HG02970 (cell line): ENCODE data around the gene SLC2A4RG.

Experiments used
- ATAC-seq: cut with Tn5 transposase; IDR thresholded peaks from one replicate; pipeline ENCODE4 v1.9.1; 2021; ENCODE audit warnings: mild to moderate bottlenecking, moderate library complexity, moderate number of reproducible peaks; ENCODE audit not compliant: unreplicated experiment, low FRiP score

SLC2A4RG gene

DNA sequence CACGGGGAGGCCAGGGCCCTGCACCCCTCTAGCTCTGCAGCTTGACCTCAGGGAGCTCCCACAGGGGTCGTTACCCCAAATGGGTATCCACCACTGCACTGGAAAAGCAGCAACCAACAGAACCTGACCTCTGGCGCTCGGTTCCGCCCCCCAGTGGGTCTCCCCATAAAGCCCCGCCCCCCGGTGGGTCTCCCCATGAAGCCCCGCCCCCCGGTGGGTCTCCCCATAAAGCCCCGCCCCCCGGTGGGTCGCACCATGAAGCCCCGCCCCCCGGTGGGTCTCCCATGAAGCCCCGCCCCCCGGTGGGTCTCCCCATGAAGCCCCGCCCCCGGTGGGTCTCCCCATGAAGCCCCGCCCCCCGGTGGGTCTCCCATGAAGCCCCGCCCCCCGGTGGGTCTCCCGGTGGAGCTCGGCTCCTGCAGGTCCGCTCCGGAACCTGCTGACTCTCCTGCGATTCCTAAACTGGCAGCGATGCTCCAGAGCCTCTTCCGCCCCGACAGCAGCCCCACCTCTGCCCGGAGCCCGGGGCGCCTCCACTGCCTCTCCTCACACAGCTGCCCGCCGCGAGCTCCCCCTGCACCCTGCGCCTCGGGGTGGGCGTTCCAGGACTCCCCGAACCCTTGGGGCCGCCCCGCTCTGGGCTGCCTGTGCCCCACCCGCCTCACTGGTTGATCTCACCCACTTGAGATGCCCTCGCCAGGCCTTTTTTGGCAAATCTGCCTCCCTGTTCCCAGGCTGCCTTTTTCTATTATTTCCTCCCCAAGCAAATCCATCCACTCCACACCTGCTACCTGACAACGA is 12.1 kb downstream of the SLC2A4RG start:
- no peak for ATAC-seq

DNA sequence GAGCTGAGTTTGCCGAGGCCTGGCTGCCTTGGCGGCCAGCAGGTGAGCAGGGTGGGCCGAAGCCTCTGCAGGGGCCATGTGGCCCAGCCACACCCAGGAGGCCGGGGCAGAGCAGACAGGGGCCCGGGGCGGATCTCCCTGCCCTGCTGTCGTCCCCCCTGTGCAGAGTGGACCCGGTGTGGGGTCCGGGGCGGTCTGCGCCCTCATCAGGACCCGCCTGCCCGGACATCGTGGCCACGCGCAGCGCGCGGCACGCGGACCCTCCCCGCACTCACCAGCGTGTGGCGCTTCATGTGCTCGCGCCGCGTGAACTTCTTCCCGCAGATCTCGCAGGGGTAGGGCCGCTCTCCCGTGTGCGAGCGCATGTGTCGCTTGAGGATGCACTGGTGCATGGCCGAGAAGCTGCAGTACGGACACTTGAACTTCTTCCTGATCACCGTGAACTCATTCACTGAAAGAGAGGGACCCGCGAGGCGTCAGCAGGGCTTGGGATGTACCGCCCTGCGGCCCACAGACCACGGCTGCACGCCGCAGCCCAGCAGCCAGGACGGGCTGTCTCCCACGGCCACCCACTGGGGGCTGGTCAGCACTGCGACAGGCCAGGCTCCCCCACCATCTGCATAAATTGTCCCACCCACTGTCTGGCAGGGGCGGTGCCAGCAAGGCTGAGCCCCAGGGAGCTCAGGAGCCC is 13.0 kb downstream of the SLC2A4RG start:
- ATAC-seq = no peak

DNA sequence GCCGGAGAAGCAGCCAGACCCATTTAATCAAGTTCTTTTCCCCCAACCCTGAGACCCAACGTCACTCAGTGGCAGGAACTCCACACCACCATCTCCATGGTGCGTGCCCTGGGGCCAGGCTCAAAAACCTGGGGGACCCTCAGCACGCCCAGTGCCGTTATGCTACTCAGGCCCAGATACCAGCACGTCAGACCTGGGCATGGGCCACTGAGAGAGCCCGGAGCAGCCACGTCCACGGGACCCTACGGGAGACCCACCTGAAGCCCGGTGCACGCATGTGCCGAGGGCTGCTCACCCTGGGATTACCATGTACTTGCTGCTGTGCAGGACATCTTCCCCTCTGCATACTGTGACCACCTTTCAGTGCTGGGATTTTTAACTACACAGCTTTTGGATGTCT is 13.8 kb downstream of the SLC2A4RG start:
- no peak for ATAC-seq

DNA sequence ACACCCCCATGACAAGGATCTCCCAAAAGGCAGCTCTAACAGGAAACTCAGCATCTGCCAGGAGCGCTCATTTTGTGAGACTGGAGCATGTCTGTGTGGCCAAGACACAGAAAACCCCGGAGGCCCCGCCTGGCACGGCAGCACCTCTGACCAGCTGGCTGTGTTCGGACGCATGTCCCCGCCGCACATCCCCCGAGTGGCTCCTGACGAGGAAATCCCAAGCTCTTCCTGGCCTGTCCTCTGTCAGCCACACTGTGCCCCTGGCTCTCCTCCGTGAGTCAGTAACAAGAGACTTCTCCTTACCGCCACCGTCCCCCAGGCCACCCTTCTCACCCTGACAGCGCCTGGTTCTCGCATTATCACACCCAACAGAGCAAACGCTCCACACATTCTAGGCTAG is 14.4 kb downstream of the SLC2A4RG start:
- ATAC-seq = no peak

DNA sequence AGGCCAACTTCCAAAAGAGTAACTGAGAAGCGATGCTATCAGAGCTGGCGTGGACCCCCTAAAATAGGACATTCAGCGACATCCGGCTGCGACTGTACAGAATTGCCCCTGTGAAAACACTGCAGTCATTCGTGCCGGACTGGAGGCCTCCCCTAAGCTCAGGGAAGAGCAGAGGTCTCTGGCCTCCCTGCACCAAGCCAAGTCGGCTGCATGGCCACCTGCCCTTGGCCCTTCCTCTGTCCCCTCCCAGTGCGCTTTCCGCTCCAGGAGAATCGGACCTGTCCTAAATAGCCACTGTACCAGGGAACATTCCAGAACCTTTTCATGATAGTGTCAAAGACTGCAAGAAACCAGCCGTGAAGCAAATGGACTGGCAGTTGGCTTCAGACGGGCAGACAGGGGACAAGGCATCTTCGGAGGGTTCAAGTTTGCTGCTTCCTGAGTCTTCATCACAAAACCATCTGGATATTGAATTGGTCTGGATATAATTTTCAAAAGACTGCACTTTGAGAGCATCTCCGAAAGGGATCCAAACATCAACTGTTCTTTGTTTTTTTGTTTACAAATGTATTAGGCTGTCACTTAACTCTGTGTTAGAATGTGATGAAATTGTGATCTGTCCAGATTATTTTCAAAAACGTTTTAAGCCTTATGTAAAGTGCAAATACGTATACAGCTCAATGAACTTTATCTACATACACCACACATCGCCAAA is 16.5 kb downstream of the SLC2A4RG start:
- ATAC-seq = no peak

- ATAC-seq = no peak
Measured at GRCh38 chr20:63756648-63756991, 17.0 kb downstream of the SLC2A4RG start.

- no peak for ATAC-seq
Measured at GRCh38 chr20:63758152-63758551, 18.6 kb downstream of the SLC2A4RG start.

GRCh38 chr20:63759377-63759901 is 19.9 kb downstream of the SLC2A4RG start:
- ATAC-seq = no peak

GRCh38 chr20:63765082-63765873 is 25.7 kb downstream of the SLC2A4RG start:
- no peak for ATAC-seq

- ATAC-seq = no peak
Measured at GRCh38 chr20:63765902-63766301, 26.3 kb downstream of the SLC2A4RG start.

GRCh38 chr20:63766695-63767426 is 27.3 kb downstream of the SLC2A4RG start:
- no peak for ATAC-seq

- no peak for ATAC-seq
Measured at GRCh38 chr20:63767456-63767855, 27.9 kb downstream of the SLC2A4RG start.

DNA sequence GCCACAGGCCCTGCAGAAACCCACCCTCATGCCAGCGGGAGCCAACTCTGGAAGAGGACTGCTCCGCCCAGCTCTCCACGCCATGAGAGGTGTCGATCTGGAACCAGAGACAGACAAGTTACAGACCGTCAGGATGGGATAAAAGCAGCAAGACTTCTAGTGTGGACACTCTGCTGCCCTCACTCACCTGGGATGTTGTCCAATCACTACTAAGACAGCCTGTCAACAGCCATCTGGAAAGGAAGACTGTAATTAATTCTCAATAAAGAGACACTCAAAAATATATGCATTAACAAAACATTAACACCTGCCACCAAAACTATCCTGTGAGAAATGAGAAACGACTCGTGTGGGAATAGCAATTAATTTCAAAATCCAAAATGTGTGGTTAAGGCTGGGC is 28.3 kb downstream of the SLC2A4RG start:
- no peak for ATAC-seq

DNA sequence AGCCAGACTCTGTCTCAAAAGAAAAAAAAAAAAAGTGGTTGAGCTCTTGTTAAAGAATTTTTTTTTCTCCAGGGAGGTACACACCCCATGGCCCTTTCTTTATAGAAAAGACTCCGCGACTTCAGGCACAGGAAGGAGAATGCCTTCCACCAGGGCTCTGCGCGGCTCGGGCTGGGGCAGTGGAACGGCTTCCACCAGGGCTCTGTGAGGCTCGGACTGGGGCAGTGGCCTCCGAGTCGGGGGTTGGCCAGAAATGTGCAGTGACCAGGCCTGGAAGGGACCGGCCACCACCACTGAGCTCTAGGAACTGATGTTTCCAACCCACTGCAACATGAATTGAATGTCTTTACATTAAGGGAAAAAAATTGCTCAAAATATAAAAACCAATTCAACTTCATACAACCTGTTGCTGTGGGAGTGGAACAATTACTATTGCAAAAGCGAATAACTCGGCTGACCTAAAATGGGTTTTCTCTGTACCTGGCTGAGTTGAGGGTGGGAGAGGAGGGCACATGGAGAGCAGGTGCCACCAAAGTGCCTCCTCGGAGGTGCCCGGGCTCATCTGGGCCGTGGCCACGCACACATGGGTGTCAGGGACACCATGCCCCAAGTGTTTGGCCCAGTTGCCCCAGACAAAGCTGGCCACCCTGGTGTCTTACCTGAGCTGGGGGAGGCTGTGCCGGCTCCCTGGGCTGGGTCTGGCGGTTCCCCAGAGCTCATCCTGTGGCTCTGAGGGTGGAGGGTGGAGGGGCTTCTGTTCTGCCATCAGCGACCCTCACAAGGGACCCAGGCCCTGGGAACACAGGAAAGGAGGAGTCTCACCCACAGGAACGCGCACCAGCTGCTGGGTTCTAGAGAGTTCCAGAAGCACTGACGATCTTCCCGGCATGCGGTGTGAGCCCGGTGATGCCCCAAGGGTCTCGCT is 29.3 kb downstream of the SLC2A4RG start:
- no peak for ATAC-seq

DNA sequence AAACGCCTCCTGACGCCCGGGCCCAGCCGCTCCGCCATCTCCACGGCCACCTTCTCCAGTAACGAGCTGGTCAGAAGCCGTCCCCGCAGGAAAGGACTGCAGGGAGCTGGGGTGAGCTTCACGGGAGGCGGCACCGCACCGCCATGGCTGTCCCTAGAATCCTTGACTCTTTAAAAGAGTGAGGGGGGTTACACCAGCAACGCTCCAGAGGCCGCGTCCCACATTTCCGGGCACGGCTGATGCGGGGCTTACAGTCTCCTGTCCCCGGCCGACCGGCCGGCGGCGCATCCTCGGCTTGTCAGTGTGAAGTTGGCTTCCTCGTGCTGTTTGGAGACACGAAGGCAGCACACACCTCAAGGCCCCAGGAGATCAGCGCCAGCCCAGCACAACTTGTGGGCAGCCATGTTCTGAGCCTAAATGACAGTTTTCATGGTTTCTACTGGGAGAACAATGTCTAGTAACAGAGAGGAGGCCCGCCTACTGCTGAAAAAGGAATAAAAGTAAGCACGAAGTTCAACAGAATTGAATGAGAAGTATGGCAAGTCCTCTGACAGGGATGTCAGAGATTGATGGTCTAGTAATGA is 30.4 kb downstream of the SLC2A4RG start:
- ATAC-seq = no peak

GRCh38 chr20:63771046-63771707 is 31.6 kb downstream of the SLC2A4RG start:
- ATAC-seq = no peak

DNA sequence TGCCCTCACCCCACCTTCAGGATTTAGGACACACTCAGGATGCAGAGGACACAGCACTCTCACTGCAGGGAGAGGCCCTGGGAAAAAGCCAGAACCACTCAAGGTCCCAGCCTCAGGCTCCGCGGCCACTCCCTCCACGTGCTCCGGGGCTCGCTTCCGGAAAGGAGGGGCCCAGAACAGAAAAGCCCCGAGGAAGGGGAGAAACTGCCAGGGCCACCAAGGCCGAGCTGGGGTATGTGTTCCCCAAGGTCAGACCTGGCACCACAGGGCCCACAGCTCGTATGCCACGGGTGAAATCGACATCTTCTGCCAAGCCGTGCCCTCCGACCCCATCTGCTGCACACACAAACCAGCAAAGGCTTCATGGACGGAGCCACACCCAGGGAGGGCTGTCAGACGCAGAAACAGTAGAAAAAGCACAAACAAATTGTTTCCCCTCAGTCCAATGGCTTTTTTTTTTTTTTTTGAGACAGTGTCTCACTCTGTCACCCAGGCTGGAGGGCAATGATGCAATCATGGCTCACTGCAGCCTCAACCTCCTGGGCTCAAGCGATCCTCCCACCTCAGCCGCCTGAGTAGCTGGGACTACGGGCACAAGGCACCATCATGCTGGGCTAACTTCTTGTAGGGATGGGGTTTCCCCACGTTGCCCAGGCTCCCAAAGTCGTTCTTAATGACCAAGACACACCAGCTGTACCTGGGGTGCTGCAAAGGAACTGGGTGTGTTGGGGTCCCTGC is 33.4 kb downstream of the SLC2A4RG start:
- ATAC-seq = no peak
